Left ventricle myocardium inferior (tissue), 1 donor: Measurements from ENCODE around the gene PYDC1. TPM values are rescaled to one million over a fixed set of nuclear protein-coding genes. Genes with fewer than 3 reads are reported as not detected.
"Not testable (repeated sequence)": the region's sequence is repeated elsewhere in the genome, so short reads cannot be mapped to it uniquely, and the experiment has no call there.

Experiments used
- DNase-seq: peaks from one replicate; pipeline ENCODE4 v3.0.0-alpha.2; 2020
- H3K27ac ChIP-seq: fragments of 200-600 bp; replicated peaks from 2 replicates; pipeline ENCODE4 v1.8.0; 2021
- H3K27me3 ChIP-seq: fragments of 200-600 bp; 2 replicates; pipeline ENCODE4 v1.8.0; 2021; ENCODE audit warnings: low read depth
- H3K36me3 ChIP-seq: fragments of 200-600 bp; 2 replicates; pipeline ENCODE4 v1.8.0; 2021
- H3K4me1 ChIP-seq: fragments of 200-600 bp; 2 replicates; pipeline ENCODE4 v1.8.0; 2021
- H3K4me3 ChIP-seq: fragments of 200-600 bp; 2 replicates; pipeline ENCODE4 v1.8.0; 2021; ENCODE audit warnings: mild to moderate bottlenecking, moderate library complexity
- H3K9me3 ChIP-seq: fragments of 200-600 bp; replicated peaks from 2 replicates; pipeline ENCODE4 v1.8.0; 2021
- intact Hi-C: fragments of 100-400 bp; cut with micrococcal nuclease; formaldehyde crosslinking; loops from one replicate; pipeline ENCODE4 v1.11.0; 2022
- total RNA-seq: library from RNA; stranded (reverse); fragmentation: NEBNext Ultra II Directional; extraction: Animal tissue kit (Norgen Biotek cat#: 25700); gene quantifications from one replicate; pipeline ENCODE4 v1.2.1, GENCODE V29; 2021
- TF ChIP-seq, protein P1 (sequence below): fragments of 200-600 bp; IDR thresholded peaks from 2 replicates; pipeline ENCODE4 v1.8.0; 2021; ENCODE audit warnings: antibody characterized with exemption, mild to moderate bottlenecking, borderline replicate concordance
- donor health status: DM: no; HTN: yes; CAD: no; lungs with severe emphysema.

Gene PYDC1
- total RNA-seq, 1 donor from 2014 or later = not detected

- Histone ChIP-seq H3K36me3 (peaks cover 53% of the 10 kb centered on the region), H3K9me3 (no peaks in the 10 kb centered on the region), H3K4me3 (peak overlapping the region; percentile 98), H3K4me1 (peaks cover 78% of the 10 kb centered on the region), H3K27me3 (no peaks in the 10 kb centered on the region), H3K27ac (no peak overlapping the region)
- intact Hi-C loops = no loop called here
- TF ChIP-seq, protein P1, sequence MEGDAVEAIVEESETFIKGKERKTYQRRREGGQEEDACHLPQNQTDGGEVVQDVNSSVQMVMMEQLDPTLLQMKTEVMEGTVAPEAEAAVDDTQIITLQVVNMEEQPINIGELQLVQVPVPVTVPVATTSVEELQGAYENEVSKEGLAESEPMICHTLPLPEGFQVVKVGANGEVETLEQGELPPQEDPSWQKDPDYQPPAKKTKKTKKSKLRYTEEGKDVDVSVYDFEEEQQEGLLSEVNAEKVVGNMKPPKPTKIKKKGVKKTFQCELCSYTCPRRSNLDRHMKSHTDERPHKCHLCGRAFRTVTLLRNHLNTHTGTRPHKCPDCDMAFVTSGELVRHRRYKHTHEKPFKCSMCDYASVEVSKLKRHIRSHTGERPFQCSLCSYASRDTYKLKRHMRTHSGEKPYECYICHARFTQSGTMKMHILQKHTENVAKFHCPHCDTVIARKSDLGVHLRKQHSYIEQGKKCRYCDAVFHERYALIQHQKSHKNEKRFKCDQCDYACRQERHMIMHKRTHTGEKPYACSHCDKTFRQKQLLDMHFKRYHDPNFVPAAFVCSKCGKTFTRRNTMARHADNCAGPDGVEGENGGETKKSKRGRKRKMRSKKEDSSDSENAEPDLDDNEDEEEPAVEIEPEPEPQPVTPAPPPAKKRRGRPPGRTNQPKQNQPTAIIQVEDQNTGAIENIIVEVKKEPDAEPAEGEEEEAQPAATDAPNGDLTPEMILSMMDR = no peak
- DNase-seq = no peak
Measured at GRCh38 chr16:31182391-31182790, 34.5 kb downstream of the PYDC1 start.

- peak; percentile 36 for DNase-seq
- peaks cover 41% of the 10 kb centered on the region for H3K36me3 ChIP-seq
- no peaks in the 10 kb centered on the region for H3K27me3 ChIP-seq
- peaks cover 71% of the 10 kb centered on the region for H3K4me1 ChIP-seq
- peak overlapping the region; percentile 98 for H3K4me3 ChIP-seq
- intact Hi-C loops = no loop called here
- peak overlapping the region; percentile 96 for H3K27ac ChIP-seq
- H3K9me3 ChIP-seq = no peaks in the 10 kb centered on the region
- TF ChIP-seq, protein P1 = no peak
Measured at GRCh38 chr16:31181102-31181830, 35.7 kb downstream of the PYDC1 start.

DNA sequence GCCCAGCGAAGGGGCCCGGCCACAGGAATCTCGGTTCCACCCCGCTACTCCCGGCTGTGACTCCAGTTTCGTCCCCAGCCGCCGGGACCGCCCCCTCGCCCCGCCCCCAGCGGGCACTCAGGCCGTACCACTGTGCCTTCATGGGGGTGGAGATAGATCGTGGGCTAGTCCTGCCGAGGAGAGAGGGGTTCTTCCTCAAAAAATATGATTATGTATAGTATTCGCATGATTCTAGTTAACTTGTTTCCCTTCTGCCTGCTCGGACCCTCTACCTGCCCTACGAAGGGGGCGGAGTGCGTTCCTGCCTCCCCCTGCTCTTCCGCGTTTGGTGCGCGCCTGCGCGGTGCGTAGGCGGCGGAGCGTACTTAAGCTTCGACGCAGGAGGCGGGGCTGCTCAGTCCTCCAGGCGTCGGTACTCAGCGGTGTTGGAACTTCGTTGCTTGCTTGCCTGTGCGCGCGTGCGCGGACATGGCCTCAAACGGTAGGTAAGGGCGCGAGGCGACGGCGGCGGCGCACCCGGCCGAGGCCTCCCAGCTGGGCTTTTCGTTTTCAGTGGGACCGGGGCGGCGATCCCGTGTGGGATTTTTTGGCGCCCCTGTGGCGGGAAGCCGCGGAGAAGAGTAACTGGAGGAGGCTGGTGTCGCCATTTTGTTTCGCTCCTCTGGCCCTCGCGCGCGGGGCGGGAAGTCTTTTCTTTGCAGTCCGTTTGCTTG is 37.0 kb downstream of the PYDC1 start, which contains the start of gene FUS:
Gene FUS, plus strand, starts transcription at position 393 of the 713 bp plus-strand sequence. Its CDS starts 76 bp downstream, at position 469.
- H3K4me1 ChIP-seq = peaks cover 61% of the 10 kb centered on the region
- peak within 1 kb of the TSS; percentile 96 for H3K27ac ChIP-seq

DNA sequence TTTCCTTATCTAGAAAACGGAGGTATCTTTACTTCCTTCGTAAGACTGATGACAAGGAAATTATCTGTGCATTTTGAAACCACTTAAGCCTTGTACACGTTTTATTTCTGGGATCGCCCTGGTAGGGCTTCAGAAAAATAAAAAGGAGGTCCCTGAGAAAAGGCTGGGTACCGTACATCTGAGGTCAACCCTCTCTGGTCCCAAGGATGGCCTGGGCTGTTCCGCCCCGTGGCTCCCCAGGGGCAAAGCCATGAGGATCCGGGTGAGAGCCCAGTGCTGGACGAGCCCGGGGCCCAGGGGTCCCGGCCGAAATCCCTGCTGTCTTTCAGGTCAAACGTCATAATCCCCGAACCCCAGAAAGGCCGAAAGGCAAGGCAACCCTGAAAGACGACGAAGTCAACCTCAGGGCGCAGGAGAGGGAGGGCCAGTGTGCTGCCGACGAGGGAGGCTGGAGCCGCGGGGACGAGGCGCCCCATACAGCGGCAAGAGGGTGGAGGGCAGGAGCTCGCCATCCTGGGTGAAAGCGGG is 37.7 kb downstream of the PYDC1 start:
- no peak for DNase-seq
- TF ChIP-seq, protein P1 = no peak
- peak overlapping the region; percentile 96 for H3K27ac ChIP-seq
- H3K4me1 ChIP-seq = peaks cover 56% of the 10 kb centered on the region
- intact Hi-C loops = no loop called here
- H3K9me3 ChIP-seq = no peaks in the 10 kb centered on the region
- H3K27me3 ChIP-seq = no peaks in the 10 kb centered on the region
- peaks cover 22% of the 10 kb centered on the region for H3K36me3 ChIP-seq
- peak overlapping the region; percentile 98 for H3K4me3 ChIP-seq

More for the DNA sequence above, 37.0 kb downstream of the PYDC1 start, which contains the start of gene FUS:
- Histone ChIP-seq H3K9me3 (no peaks in the 10 kb centered on the region), H3K4me3 (peak within 1 kb of the TSS; percentile 98), H3K36me3 (peaks cover 28% of the 10 kb centered on the region), H3K27me3 (no peaks in the 10 kb centered on the region)
- TF ChIP-seq, protein P1 = no peak
- DNase-seq = peak; percentile 90
- intact Hi-C loops = no loop called here

- intact Hi-C loops = no loop called here
- Histone ChIP-seq H3K27me3 (no peaks in the 10 kb centered on the region), H3K4me3 (no peak overlapping the region), H3K9me3 (no peaks in the 10 kb centered on the region), H3K4me1 (peaks cover 35% of the 10 kb centered on the region), H3K36me3 (peaks cover under 1% of the 10 kb centered on the region), H3K27ac (no peak overlapping the region)
- TF ChIP-seq, protein P1 = no peak
- no peak for DNase-seq
Measured at GRCh38 chr16:31177136-31177535, 39.8 kb downstream of the PYDC1 start.

- peaks cover 15% of the 10 kb centered on the region for H3K4me1 ChIP-seq
- H3K36me3 ChIP-seq, H3K27me3 ChIP-seq, intact Hi-C loops, H3K9me3 ChIP-seq, DNase-seq, H3K4me3 ChIP-seq: not testable (repeated sequence)
- peak overlapping the region; percentile 87 for H3K27ac ChIP-seq
Measured at GRCh38 chr16:31170048-31170447, 46.9 kb downstream of the PYDC1 start.
